Thyroid gland (tissue), 4 donors: Measurements from ENCODE around the gene RPL18A. TPM values are rescaled to one million over a fixed set of nuclear protein-coding genes. Genes with fewer than 3 reads are reported as not detected.

ENCODE experiments used
- DNase-seq, 2 donors: peaks; one replicate each; pipeline ENCODE4 v3.0.0-alpha.2; 2019
- H3K27ac ChIP-seq, 3 donors: fragments of 200-600 bp; sonication (generic); 1 replicate in 2 of 3; 2 replicates in 1 of 3; pipeline ENCODE4 v1.5.1; 2016 to 2019; ENCODE audit warnings: mild to moderate bottlenecking in 1 of 3, moderate library complexity in 1 of 3
- H3K27me3 ChIP-seq: fragments of 200-600 bp; sonication (generic); one replicate; pipeline ENCODE4 v1.5.1; 2019
- H3K36me3 ChIP-seq, 2 donors: fragments of 200-600 bp; sonication (generic); one replicate each; pipeline ENCODE4 v1.5.1; 2016 to 2019
- H3K4me1 ChIP-seq, 2 donors: fragments of 200-600 bp; sonication (generic); one replicate each; pipeline ENCODE4 v1.5.1; 2017 to 2019
- H3K4me3 ChIP-seq, 3 donors: fragments of 200-600 bp; sonication (generic); replicated peaks in 1 of 3; 1 replicate in 2 of 3; 2 replicates in 1 of 3; pipeline ENCODE4 v1.5.1; 2016; ENCODE audit warnings: mild to moderate bottlenecking in 1 of 3
- H3K9me3 ChIP-seq: fragments of 200-600 bp; sonication (generic); one replicate; pipeline ENCODE4 v1.5.1; 2017
- CTCF ChIP-seq, 6 experiments: fragments of 200-600 bp in 3 of 6; fragments of 450-650 bp in 3 of 6; sonication (generic) in 3 of 6; IDR thresholded peaks; one replicate each; pipeline ENCODE4 v1.5.1; 2016 to 2019; ENCODE audit warnings: antibody characterized with exemption in 6 of 6, mild to moderate bottlenecking in 2 of 6, inconsistent platforms in 1 of 6, moderate library complexity in 1 of 6
- POLR2A ChIP-seq, 2 donors: fragments of 450-650 bp; IDR thresholded peaks; one replicate each; pipeline ENCODE4 v1.6.1; 2017; ENCODE audit warnings: antibody characterized with exemption in 2 of 2, mild to moderate bottlenecking in 2 of 2, moderate library complexity in 1 of 2
- WGBS, 2 donors: methylation state at CpG; one replicate each; pipeline ENCODE4 v1.1.5; 2017; 5-methylcytosine and 5-hydroxymethylcytosine counted together
- intact Hi-C: fragments of 100-400 bp; cut with DNase I; formaldehyde crosslinking; loops from one replicate; pipeline ENCODE4 v1.15.1; 2023
- total RNA-seq, 4 donors: library from RNA; depleted of rRNA; stranded (reverse); fragments of >200 nt; gene quantifications; one replicate each; pipeline ENCODE4 v1.2.3, GENCODE V29; 2016

RPL18A gene
- total RNA-seq, 4 donors from 2014 or later: 718 to 1,678 (median 1,197) TPM

GRCh38 chr19:17835182-17836006 is 24.3 kb upstream of the RPL18A start:
- H3K27me3 ChIP-seq: peaks cover 9% of the 10 kb centered on the region
- no peak overlapping the region for H3K27ac ChIP-seq
- H3K4me3 ChIP-seq: no peak overlapping the region
- peaks cover 0 to under 1% of the 10 kb centered on the region in 2 donors for H3K4me1 ChIP-seq
- H3K36me3 ChIP-seq: no peaks in the 10 kb centered on the region
- TF ChIP-seq CTCF (IDR thresholded peaks at IDR 0.05) (no peak), POLR2A (IDR thresholded peaks at IDR 0.05) (no peak)
- H3K9me3 ChIP-seq: no peaks in the 10 kb centered on the region
- intact Hi-C loops: no loop called here
- no peak for DNase-seq
- WGBS, 2 donors: 73 to 76% methylated on average over 8 of the region's 8 CpGs

- no peak overlapping the region for H3K27ac ChIP-seq
- no peaks in the 10 kb centered on the region for H3K36me3 ChIP-seq
- TF ChIP-seq CTCF (IDR thresholded peaks at IDR 0.05) (no peak), POLR2A (IDR thresholded peaks at IDR 0.05) (no peak)
- H3K27me3 ChIP-seq: peaks cover under 1% of the 10 kb centered on the region
- 62 to 67% methylated on average over 4 of the region's 4 CpGs for WGBS, 2 donors
- H3K4me3 ChIP-seq: no peak overlapping the region
- no peaks in the 10 kb centered on the region for H3K9me3 ChIP-seq
- DNase-seq: no peak
- intact Hi-C loops: no loop called here
- no peaks in the 10 kb centered on the region for H3K4me1 ChIP-seq
Measured at GRCh38 chr19:17836530-17836929, 23.2 kb upstream of the RPL18A start.

- Histone ChIP-seq H3K27me3 (no peaks in the 10 kb centered on the region), H3K36me3 (no peaks in the 10 kb centered on the region), H3K4me3 (no peak overlapping the region), H3K27ac (no peak overlapping the region), H3K9me3 (no peaks in the 10 kb centered on the region), H3K4me1 (peaks cover 3 to 8% of the 10 kb centered on the region in 2 donors)
- no peak for DNase-seq
- intact Hi-C loops: no loop called here
- WGBS, 2 donors: 83 to 93% methylated on average over 7 of the region's 7 CpGs
- TF ChIP-seq CTCF (IDR thresholded peaks at IDR 0.05): no peak
- no peak for TF ChIP-seq POLR2A (IDR thresholded peaks at IDR 0.05)
Measured at GRCh38 chr19:17837972-17838371, 21.7 kb upstream of the RPL18A start.

GRCh38 chr19:17840019-17840418 is 19.7 kb upstream of the RPL18A start:
- Histone ChIP-seq H3K4me1 (peaks cover 3 to 8% of the 10 kb centered on the region in 2 donors), H3K27me3 (no peaks in the 10 kb centered on the region), H3K9me3 (no peaks in the 10 kb centered on the region), H3K36me3 (no peaks in the 10 kb centered on the region), H3K4me3 (no peak overlapping the region), H3K27ac (no peak overlapping the region)
- DNase-seq: no peak
- TF ChIP-seq POLR2A (IDR thresholded peaks at IDR 0.05): no peak
- no peak for TF ChIP-seq CTCF (IDR thresholded peaks at IDR 0.05)
- WGBS, 2 donors: 85 to 91% methylated on average over 6 of the region's 6 CpGs
- intact Hi-C loops: no loop called here

- intact Hi-C loops: no loop called here
- no peak for DNase-seq
- H3K27me3 ChIP-seq: no peaks in the 10 kb centered on the region
- TF ChIP-seq CTCF (IDR thresholded peaks at IDR 0.05) (no peak), POLR2A (IDR thresholded peaks at IDR 0.05) (no peak)
- H3K4me3 ChIP-seq: no peak overlapping the region
- H3K27ac ChIP-seq: no peak overlapping the region
- H3K36me3 ChIP-seq: no peaks in the 10 kb centered on the region
- peaks cover 3 to 8% of the 10 kb centered on the region in 2 donors for H3K4me1 ChIP-seq
- H3K9me3 ChIP-seq: no peaks in the 10 kb centered on the region
- WGBS, 2 donors: 15 to 17% methylated on average over 10 to 22 of the region's 30 CpGs
Measured at GRCh38 chr19:17841371-17841809, 18.3 kb upstream of the RPL18A start.
